ENCODE measurements around the gene FYB1. TPM values are rescaled to one million over a fixed set of nuclear protein-coding genes. Genes with fewer than 3 reads are reported as not detected.

The FYB1 gene
- total RNA-seq, 2 experiments from 2014 or later = 0.16 TPM; not detected in 1

DNA sequence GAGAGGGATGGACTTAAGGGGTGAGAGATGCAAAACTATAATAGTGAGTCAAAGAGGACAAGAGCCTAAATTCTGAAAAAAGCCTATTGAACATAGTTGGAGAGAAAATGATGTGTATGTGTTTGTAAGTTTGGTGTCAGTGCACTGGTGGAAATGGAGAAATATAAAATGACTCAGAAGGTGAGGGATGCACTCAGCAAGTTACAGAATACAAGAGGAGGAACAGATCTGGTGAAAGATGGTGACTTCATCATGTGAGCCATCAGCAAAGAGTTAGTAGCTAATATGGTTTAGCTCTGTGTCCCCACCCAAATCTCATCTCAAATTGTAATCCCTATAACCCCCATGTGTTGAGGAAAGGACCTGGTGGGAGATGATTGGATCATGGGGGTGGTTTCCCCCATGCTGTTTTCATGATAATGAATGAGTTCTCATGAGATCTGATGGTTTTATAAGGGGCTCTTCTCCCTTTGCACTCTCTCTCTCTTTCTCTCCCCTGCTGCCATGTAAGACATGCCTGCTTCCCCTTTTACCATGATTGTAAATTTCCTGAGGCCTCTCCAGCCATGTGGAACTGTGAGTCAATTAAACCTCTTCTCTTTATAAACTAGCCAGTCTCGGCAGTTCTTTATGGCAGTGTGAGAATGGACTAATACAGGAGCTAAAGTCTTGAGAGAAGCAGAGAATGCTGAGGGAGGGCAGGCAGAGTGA lies 30.4 kb upstream of the FYB1 start:
- no peaks in the 10 kb centered on the region for H4K20me1 ChIP-seq (ENCODE audit: insufficient read depth, low read length)
- no peak overlapping the region for H3K27ac ChIP-seq (ENCODE audit: low read depth, low read length, poor library complexity, severe bottlenecking)
- H3K9me2 ChIP-seq (ENCODE audit: insufficient read depth, low read length) = no peaks in the 10 kb centered on the region
- H3K79me2 ChIP-seq (ENCODE audit: insufficient read depth, low read depth, low read length) = no peaks in the 10 kb centered on the region
- H3K4me2 ChIP-seq (ENCODE audit: low read length) = no peak overlapping the region
- no peaks in the 10 kb centered on the region for H3K36me3 ChIP-seq (ENCODE audit: insufficient read depth, low read length)
- TF ChIP-seq, protein P1, sequence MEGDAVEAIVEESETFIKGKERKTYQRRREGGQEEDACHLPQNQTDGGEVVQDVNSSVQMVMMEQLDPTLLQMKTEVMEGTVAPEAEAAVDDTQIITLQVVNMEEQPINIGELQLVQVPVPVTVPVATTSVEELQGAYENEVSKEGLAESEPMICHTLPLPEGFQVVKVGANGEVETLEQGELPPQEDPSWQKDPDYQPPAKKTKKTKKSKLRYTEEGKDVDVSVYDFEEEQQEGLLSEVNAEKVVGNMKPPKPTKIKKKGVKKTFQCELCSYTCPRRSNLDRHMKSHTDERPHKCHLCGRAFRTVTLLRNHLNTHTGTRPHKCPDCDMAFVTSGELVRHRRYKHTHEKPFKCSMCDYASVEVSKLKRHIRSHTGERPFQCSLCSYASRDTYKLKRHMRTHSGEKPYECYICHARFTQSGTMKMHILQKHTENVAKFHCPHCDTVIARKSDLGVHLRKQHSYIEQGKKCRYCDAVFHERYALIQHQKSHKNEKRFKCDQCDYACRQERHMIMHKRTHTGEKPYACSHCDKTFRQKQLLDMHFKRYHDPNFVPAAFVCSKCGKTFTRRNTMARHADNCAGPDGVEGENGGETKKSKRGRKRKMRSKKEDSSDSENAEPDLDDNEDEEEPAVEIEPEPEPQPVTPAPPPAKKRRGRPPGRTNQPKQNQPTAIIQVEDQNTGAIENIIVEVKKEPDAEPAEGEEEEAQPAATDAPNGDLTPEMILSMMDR (conservative IDR thresholded peaks at IDR 0.05; ENCODE audit: low read length) = no peak
- TF ChIP-seq EZH2phosphoT487 (IDR thresholded peaks at IDR 0.05; ENCODE audit: borderline replicate concordance, low read depth, low read length) = no peak
- H3K4me1 ChIP-seq (ENCODE audit: insufficient read depth, low read length, poor library complexity, severe bottlenecking) = no peaks in the 10 kb centered on the region
- intact Hi-C loops (cut with micrococcal nuclease; ENCODE audit: unreplicated experiment) = no loop called here
- no peaks in the 10 kb centered on the region for H3K9me3 ChIP-seq (ENCODE audit: low read length)
- no peak for DNase-seq (ENCODE audit: low spot score)
- BruUV-seq (replicated peaks) = no TSS peak
- no peak overlapping the region for H2AFZ ChIP-seq (ENCODE audit: low read length)
- H3K4me3 ChIP-seq (ENCODE audit: low read depth, low read length, poor library complexity, severe bottlenecking) = no peak overlapping the region
- POLR2A ChIA-PET = interaction anchor here (0.6 kb wide), 1 partner anchor 588 kb away, joined by 4 read pairs; no protein-coding TSS in a partner anchor
- CTCF ChIA-PET (ENCODE audit: unreplicated experiment) = no interaction called here

DNA sequence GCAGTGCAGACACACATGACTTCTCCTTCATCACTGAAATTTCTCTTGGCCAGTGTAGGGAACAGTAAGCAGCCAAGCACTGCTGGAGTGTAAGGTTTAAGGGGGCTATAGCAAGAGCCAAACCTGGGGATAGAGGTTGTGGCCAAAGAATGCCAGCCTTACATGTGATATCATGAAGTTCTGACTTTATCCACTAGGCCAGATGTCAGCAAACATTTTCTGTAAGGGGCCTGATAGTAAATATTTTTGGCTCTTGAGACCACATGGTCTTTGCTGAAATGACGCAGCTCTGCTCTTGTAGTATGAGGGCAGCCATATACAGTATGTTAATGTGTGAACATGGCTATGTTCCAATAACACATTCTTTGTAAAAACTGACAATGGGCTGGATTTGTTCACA lies 29.7 kb upstream of the FYB1 start:
- DNase-seq (ENCODE audit: low spot score) = no peak
- Histone ChIP-seq H3K4me1 (ENCODE audit: insufficient read depth, low read length, poor library complexity, severe bottlenecking) (no peaks in the 10 kb centered on the region), H3K4me2 (ENCODE audit: low read length) (no peak overlapping the region), H3K36me3 (ENCODE audit: insufficient read depth, low read length) (no peaks in the 10 kb centered on the region), H2AFZ (ENCODE audit: low read length) (no peak overlapping the region), H4K20me1 (ENCODE audit: insufficient read depth, low read length) (no peaks in the 10 kb centered on the region), H3K4me3 (ENCODE audit: low read depth, low read length, poor library complexity, severe bottlenecking) (no peak overlapping the region), H3K79me2 (ENCODE audit: insufficient read depth, low read depth, low read length) (no peaks in the 10 kb centered on the region), H3K9me3 (ENCODE audit: low read length) (no peaks in the 10 kb centered on the region), H3K9me2 (ENCODE audit: insufficient read depth, low read length) (no peaks in the 10 kb centered on the region), H3K27ac (ENCODE audit: low read depth, low read length, poor library complexity, severe bottlenecking) (no peak overlapping the region)
- ChIA-PET POLR2A (no interaction called here), CTCF (ENCODE audit: unreplicated experiment) (no interaction called here)
- no peak for TF ChIP-seq EZH2phosphoT487 (IDR thresholded peaks at IDR 0.05; ENCODE audit: borderline replicate concordance, low read depth, low read length)
- TF ChIP-seq, protein P1 (conservative IDR thresholded peaks at IDR 0.05; ENCODE audit: low read length) = no peak
- intact Hi-C loops (cut with micrococcal nuclease; ENCODE audit: unreplicated experiment) = no loop called here
- BruUV-seq (replicated peaks) = no TSS peak

DNA sequence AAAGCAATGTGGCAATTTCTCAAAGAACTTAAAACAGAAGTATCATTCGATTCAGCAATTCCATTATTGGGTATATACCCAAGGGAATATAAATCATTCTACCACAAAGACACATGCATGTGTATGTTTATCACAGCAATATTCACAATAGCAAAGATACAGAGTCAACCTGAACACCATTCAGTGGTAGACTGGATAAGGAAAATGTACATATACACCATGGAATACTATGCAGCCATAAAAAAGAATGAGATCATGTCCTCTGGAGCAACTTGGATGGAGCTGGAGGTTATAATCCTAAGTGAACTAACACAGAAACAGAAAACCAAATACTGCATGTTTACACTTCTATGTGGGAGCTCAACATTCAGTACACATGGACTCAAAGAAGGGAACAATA lies 21.4 kb upstream of the FYB1 start:
- ChIA-PET POLR2A (no interaction called here), CTCF (ENCODE audit: unreplicated experiment) (no interaction called here)
- H3K36me3 ChIP-seq (ENCODE audit: insufficient read depth, low read length) = no peaks in the 10 kb centered on the region
- intact Hi-C loops (cut with micrococcal nuclease; ENCODE audit: unreplicated experiment) = no loop called here
- no peaks in the 10 kb centered on the region for H3K4me1 ChIP-seq (ENCODE audit: insufficient read depth, low read length, poor library complexity, severe bottlenecking)
- H2AFZ ChIP-seq (ENCODE audit: low read length) = no peak overlapping the region
- no TSS peak for BruUV-seq (replicated peaks)
- DNase-seq (ENCODE audit: low spot score) = no peak
- H3K4me3 ChIP-seq (ENCODE audit: low read depth, low read length, poor library complexity, severe bottlenecking) = no peak overlapping the region
- H3K9me2 ChIP-seq (ENCODE audit: insufficient read depth, low read length) = no peaks in the 10 kb centered on the region
- no peak overlapping the region for H3K27ac ChIP-seq (ENCODE audit: low read depth, low read length, poor library complexity, severe bottlenecking)
- no peaks in the 10 kb centered on the region for H4K20me1 ChIP-seq (ENCODE audit: insufficient read depth, low read length)
- no peaks in the 10 kb centered on the region for H3K9me3 ChIP-seq (ENCODE audit: low read length)
- H3K79me2 ChIP-seq (ENCODE audit: insufficient read depth, low read depth, low read length) = no peaks in the 10 kb centered on the region
- no peak overlapping the region for H3K4me2 ChIP-seq (ENCODE audit: low read length)
- TF ChIP-seq, protein P1 (conservative IDR thresholded peaks at IDR 0.05; ENCODE audit: low read length) = no peak
- TF ChIP-seq EZH2phosphoT487 (IDR thresholded peaks at IDR 0.05; ENCODE audit: borderline replicate concordance, low read depth, low read length) = no peak
